Head of caudate nucleus (tissue), 42 donors: ENCODE data around the gene NRCAM.

ENCODE experiments used
- DNase-seq, 42 donors: peaks; one replicate each; pipeline versions ENCODE4 v3.0.0 to v3.0.0-alpha.2; 2020 to 2021; ENCODE audit warnings: mixed read lengths in 7 of 42
- intact Hi-C: fragments of 100-400 bp; cut with DNase I; formaldehyde crosslinking; loops from one replicate; pipeline ENCODE4 v1.15.0; 2022

The NRCAM gene

DNA sequence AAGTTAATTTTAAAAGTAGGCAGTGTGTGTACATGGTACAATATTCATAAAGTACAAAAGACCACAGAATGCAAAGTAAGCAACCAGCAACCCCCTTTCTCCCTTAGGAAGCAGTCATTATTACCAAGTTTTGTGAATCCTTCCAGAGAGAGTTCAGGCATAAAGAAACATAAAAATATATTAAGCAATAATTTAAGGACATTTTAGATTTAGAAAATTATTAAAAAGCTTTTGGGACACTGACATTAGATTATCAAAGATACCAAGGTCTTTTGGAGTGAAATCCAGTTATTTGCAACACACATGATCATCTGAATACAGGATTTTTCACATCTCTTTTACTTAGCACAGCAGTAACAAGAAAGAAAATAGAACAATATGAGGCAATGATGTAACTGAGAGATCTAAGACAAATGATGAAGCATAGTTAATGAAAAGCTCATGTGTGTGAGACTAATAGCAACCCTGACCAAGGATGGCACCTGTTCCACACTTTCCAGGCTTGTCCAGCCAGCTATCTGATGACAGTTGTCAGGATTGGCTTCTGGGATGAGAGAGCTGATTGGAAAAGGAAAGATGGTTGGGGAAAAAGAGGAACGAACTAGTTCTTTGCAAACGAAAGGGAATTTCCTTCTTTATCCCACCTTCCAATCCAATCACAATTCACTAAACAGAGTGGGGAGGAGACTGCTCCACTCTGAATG is 210.6 kb downstream of the NRCAM start:
- intact Hi-C loops, result no loop called here
- no peak for DNase-seq

DNA sequence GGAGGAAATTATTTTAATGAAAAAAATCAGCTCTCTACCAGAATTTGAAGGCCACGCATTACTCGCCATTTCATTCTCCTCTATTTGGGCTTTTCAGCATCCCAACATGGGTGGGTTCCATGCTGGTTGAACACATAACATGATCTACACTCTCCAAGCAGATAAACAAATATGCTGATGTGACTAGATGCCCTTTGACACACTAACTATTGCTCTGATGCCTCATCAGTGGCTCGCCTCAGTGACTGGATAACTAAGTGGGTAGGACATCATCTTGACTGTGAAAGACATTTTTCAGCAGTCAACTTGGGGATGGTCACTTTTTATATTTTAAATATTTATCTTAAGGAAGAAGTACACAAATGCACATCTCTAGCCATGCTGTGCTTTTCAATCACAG is 212.1 kb downstream of the NRCAM start:
- no peak for DNase-seq
- intact Hi-C loops, result no loop called here

GRCh38 chr7:108239501-108240225 is 216.6 kb downstream of the NRCAM start:
- DNase-seq, result no peak
- intact Hi-C loops, result no loop called here

DNA sequence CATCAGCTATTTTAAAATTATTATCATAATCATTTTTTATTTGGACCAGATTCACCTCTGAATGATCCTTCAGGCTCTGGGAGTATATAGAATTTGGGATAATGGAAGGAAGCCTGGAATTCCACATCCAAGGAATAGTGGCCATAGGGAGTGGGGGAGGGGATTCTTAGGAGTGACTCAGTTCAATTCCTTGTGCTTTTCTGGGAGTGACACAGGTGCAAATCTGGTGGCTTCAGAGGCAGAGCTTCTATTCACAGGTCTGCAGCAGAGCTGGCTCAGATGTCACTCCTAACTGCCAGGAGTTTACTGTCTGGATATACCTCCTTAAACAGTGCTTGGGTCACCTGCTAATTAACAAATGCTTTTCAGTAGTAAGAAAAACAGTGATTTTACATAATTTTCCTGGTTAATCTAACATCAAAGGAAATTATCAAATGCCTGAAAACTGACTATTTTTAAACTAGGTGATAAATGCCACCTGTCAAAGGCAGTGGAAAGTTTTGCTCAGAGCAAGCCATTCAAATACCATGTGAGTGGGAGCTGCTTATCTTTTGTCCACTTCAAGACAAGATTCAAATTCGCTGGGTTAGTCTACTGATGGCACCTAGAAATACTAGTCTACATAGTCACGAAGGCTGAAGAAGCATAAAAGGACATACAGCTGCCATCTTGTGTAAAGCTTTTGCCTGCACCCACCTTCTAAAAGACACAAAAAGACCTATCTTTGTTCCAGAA is 219.4 kb downstream of the NRCAM start:
- no peak for DNase-seq
- intact Hi-C loops, result no loop called here

DNA sequence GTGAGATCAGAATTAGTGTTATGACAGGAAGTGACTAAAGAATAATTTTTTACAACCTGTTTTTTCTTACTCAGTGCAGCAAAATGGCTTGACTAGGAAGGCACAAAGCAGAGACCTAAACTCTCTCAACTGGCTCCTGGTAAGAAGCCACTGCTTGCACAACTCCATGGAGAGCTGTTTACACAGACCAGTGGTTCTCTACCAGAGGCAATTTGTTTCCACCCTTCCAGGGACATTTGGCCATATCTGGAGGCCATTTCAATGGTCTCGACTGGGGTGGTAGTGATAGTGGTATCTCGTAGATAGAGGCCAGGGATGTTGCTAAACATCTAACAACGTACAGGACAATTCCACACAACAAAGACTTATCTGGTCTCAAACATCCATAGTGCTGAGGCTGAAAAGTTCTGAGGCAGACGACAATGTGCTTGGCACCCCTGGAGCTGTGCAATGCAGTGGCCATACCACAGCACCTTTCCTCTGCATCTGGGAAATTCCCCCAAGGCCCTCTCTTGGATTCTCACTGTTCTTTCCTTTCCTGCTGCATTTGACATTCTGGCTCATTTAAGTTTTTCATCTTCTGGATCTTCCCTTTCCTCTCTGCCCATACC is 220.7 kb downstream of the NRCAM start:
- no peak for DNase-seq
- intact Hi-C loops, result no loop called here

DNA sequence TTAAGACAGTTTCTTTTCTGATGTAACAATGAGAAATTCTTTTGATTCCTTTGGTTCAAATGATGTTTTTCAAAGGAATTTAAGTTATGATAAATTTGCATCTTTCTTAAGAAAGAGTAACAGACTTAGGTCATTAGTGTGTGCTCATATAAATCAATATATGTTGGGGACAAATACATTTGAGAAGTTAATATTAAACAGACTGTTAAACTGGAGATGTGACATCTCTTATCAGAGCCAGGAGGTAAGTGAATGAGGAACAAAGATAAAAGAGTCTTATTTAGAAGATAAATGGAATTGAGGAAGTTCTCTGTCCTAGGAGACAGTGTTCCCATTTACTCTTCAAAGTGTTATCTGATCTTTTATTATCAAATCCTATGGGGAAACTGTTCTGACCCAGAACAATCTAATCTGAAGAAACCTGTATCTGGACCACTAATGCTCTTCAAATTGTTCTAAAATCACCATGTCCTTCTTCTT is 221.2 kb downstream of the NRCAM start:
- intact Hi-C loops, result no loop called here
- DNase-seq, result no peak

DNA sequence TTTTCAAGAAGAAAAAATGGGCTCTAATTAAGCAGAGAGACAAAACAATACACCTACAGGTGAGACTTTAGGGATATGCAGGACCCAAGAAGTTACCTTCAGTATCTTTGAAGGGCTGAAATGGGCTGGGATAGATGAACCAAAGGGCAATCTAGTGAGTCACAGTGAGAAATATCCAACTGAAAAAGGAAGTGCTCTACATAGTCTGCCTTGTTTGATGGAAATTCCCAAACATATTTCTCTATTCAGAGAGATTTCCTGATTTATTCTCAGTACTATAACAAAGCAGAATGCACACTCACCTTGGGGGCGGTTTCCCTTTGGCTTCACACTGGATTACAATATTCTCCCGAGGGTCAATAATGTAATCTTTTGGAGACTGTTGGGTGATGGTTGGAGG is 222.0 kb downstream of the NRCAM start:
- intact Hi-C loops, result no loop called here
- DNase-seq, result no peak

- no peak for DNase-seq
- intact Hi-C loops, result no loop called here
Observed at GRCh38 chr7:108232076-108232475, 224.2 kb downstream of the NRCAM start.

GRCh38 chr7:108231221-108231620 is 225.0 kb downstream of the NRCAM start:
- intact Hi-C loops, result no loop called here
- DNase-seq, result no peak

DNA sequence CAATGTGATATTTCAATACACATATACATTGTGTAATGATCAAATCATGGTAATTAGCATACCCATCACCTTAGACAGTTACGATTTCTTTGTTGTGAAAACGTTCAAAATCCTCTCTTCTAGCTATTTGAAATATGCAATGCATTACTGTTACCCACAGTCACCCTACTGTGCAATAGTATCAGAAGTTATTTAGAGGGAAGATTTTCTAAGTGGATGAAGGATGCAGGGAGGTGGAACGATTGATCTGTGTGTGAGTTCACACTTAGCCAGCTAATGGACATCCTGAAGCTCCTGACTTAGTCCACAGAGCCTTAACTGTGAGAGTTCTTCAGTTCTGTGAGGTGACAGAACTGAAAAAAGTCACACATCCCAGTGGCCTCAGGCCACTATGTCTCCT is 228.9 kb downstream of the NRCAM start:
- DNase-seq, result no peak

DNA sequence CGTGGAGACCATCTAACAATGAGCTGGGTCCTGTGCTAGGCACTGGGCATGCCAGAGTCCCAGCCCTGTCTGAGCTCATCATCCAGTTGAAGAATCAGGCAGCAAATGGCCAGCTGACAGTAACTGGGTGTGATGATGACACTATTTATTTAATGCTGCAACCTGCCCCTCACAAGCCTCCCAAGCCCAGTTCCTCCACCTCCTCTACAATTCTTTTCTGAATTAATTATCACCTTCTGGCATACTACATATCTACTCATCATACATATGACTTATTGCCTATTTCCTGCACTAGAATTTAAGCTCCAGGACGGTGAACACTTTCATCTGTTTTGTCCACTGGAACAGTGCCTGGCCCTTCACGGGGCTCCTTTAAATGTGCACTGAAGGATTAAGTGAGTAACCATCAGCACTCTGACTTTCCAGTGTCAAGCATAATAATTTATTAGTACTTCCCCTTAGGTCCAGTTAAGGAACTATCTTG is 229.4 kb downstream of the NRCAM start:
- intact Hi-C loops, result no loop called here
- DNase-seq, result no peak

More for the DNA sequence above, 228.9 kb downstream of the NRCAM start:
- intact Hi-C loops, result no loop called here

GRCh38 chr7:108225531-108226181 is 230.6 kb downstream of the NRCAM start:
- DNase-seq, result no peak
- intact Hi-C loops, result no loop called here

- DNase-seq, result no peak
- intact Hi-C loops, result no loop called here
Observed at GRCh38 chr7:108224387-108224786, 231.8 kb downstream of the NRCAM start.

GRCh38 chr7:108222236-108222892 is 233.9 kb downstream of the NRCAM start:
- no peak for DNase-seq
- intact Hi-C loops, result no loop called here

DNA sequence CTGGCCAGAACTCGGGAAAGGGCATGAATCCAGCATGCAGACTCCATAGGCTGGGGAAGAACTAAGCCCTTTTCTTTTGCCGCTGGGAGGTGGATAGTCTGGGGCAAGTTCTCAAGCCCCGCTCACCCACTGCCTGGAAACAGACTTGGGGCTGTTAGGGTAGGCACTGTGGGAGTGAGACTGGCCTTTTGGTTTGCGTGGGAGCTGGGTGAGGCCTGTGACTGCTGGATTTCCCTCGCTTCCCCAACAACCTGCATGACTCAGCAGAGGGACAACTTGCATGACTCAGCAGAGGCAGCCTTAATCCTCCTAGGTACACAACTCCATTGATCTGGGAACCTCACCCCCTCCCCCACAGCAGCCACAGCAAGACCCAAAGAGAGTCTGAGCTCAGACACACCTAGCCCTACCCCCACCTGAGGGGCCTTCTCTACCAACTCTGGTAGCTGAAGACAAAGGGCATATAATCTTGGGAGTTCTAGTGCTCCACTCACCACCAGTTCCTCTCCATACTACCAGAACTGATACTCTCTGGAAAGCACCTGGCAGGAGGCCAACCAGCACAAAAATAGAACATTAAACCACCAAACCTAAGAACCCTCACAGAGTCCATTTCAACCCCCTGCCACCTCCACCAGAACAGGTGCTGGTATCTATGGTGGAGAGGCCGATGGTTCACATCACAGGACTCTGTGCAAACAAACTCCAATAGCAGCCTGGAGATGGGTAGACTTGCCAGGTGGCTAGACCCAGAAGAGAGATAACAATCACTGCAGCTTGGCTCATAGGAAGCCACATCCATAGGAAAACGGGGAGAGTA is 244.6 kb downstream of the NRCAM start:
- peak in 3 of 42 donors; percentile 8 to 54 (median 11) for DNase-seq
- intact Hi-C loops, result no loop called here

DNA sequence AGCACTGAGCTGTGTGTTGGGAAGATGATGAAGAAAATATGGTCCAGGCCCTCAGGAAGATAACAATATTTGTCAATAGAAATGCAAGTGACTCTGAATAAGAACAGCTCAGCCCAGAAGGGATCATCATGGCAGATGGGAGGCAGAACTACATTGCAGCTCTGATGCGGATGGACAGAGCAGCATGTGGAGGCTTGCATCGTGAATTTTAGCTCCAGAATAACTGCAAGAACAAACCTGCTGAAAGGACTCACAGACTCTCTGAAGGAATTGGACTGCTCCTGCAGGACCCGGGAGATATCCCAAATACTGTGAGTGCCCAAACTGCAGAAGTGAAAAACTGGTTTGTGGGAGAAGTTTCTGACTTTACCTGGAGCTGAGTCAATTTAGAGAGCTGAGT is 245.4 kb downstream of the NRCAM start:
- DNase-seq, result no peak
- intact Hi-C loops, result no loop called here

GRCh38 chr7:108205311-108205710 is 250.9 kb downstream of the NRCAM start:
- no peak for DNase-seq
- intact Hi-C loops, result no loop called here
